Skeletal muscle tissue (tissue), 4 donors: Measurements from ENCODE around the gene WFIKKN1. TPM values are rescaled to one million over a fixed set of nuclear protein-coding genes. Genes with fewer than 3 reads are reported as not detected.

Experiments used
- H3K27ac ChIP-seq: one replicate; pipeline ENCODE4 v1.7.0; 2013; ENCODE audit warnings: mild to moderate bottlenecking, low read depth, low read length, inconsistent platforms
- H3K27me3 ChIP-seq, 3 donors: one replicate each; pipeline ENCODE4 v1.7.0; 2013; ENCODE audit warnings: low read length in 3 of 3; ENCODE audit not compliant: control insufficient read depth in 3 of 3, insufficient read depth in 3 of 3
- H3K36me3 ChIP-seq, 3 donors: one replicate each; pipeline ENCODE4 v1.7.0; 2013; ENCODE audit warnings: low read length in 3 of 3; ENCODE audit not compliant: control insufficient read depth in 3 of 3, insufficient read depth in 3 of 3
- H3K4me1 ChIP-seq, 3 donors: one replicate each; pipeline ENCODE4 v1.7.0; 2013; ENCODE audit warnings: low read length in 3 of 3, mild to moderate bottlenecking in 3 of 3; ENCODE audit not compliant: control insufficient read depth in 3 of 3, insufficient read depth in 3 of 3
- H3K4me3 ChIP-seq, 3 donors: one replicate each; pipeline ENCODE4 v1.7.0; 2013; ENCODE audit warnings: low read length in 3 of 3
- H3K9ac ChIP-seq, 3 donors: one replicate each; pipeline ENCODE4 v1.7.0; 2013; ENCODE audit warnings: low read length in 3 of 3, mild to moderate bottlenecking in 3 of 3, moderate library complexity in 2 of 3, low read depth in 1 of 3
- H3K9me3 ChIP-seq, 3 donors: one replicate each; pipeline ENCODE4 v1.7.0; 2013; ENCODE audit warnings: low read length in 3 of 3; ENCODE audit not compliant: control insufficient read depth in 3 of 3
- total RNA-seq: library from RNA; depleted of rRNA; stranded (reverse); fragments of >200 nt; gene quantifications from one replicate; pipeline ENCODE4 v1.2.3, GENCODE V29; 2014
- donor health status: Osteomylitis.

WFIKKN1 gene
- total RNA-seq, 1 donor from 2014 or later: 0.52 TPM

DNA sequence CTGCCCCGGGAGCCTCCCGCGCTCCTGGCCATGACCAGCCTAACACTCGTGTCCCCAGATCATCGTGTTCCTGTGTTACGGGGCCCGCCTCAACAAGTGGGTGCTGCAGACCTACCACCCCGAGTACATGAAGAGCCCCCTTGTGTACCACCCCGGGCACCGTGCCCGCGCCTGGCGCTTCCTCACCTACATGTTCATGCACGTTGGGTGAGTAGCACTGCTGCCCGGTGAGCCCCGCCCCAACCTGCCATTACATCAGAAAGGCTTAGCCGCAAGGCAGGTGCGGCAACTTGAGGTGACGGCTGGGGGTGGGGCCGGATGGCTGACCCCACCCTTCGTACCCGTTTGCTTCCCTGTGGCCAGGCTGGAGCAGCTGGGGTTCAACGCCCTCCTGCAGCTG lies 46.1 kb downstream of the WFIKKN1 start:
- peaks cover 0 to 16% (median 7%) of the 10 kb centered on the region in 3 donors for H3K27me3 ChIP-seq
- H3K4me1 ChIP-seq: peaks cover 18 to 29% (median 26%) of the 10 kb centered on the region in 3 donors
- no peaks in the 10 kb centered on the region for H3K9me3 ChIP-seq
- no peak overlapping the region for H3K9ac ChIP-seq
- peaks cover 17 to 24% (median 19%) of the 10 kb centered on the region in 3 donors for H3K36me3 ChIP-seq
- H3K4me3 ChIP-seq: no peak overlapping the region
- no peak overlapping the region for H3K27ac ChIP-seq

DNA sequence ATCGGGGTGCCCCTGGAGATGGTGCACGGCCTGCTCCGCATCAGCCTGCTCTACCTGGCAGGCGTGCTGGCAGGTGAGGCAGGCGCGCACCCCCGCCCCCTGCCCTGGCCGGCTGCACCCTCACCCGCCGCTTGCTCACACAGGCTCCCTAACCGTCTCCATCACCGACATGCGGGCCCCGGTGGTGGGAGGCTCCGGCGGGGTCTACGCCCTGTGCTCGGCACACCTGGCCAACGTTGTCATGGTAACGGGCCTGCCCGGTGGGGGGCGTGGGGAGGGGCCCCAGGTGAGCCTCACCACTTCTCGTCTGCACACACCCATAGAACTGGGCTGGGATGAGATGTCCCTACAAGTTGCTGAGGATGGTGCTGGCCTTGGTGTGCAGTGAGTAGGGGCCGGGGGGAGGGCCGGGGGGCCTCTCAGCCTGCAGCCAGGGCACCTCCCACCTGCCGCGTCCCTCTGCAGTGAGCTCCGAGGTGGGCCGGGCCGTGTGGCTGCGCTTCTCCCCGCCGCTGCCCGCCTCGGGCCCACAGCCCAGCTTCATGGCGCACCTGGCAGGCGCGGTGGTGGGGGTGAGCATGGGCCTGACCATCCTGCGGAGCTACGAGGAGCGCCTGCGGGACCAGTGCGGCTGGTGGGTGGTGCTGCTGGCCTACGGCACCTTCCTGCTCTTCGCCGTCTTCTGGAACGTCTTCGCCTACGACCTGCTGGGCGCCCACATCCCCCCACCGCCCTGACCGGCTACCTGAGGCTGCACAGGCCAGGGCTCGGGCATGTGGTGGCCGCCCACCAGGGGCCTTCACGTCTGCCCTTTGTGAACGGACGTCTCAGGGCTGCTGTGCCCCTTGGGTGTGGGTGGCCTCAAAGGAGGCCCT lies 46.8 kb downstream of the WFIKKN1 start:
- H3K4me1 ChIP-seq: peaks cover 24 to 35% (median 32%) of the 10 kb centered on the region in 3 donors
- H3K27me3 ChIP-seq: peaks cover 0 to 16% (median 7%) of the 10 kb centered on the region in 3 donors
- H3K4me3 ChIP-seq: no peak overlapping the region
- H3K9ac ChIP-seq: no peak overlapping the region
- no peaks in the 10 kb centered on the region for H3K9me3 ChIP-seq
- H3K36me3 ChIP-seq: peaks cover 17 to 24% (median 19%) of the 10 kb centered on the region in 3 donors
- H3K27ac ChIP-seq: no peak overlapping the region

DNA sequence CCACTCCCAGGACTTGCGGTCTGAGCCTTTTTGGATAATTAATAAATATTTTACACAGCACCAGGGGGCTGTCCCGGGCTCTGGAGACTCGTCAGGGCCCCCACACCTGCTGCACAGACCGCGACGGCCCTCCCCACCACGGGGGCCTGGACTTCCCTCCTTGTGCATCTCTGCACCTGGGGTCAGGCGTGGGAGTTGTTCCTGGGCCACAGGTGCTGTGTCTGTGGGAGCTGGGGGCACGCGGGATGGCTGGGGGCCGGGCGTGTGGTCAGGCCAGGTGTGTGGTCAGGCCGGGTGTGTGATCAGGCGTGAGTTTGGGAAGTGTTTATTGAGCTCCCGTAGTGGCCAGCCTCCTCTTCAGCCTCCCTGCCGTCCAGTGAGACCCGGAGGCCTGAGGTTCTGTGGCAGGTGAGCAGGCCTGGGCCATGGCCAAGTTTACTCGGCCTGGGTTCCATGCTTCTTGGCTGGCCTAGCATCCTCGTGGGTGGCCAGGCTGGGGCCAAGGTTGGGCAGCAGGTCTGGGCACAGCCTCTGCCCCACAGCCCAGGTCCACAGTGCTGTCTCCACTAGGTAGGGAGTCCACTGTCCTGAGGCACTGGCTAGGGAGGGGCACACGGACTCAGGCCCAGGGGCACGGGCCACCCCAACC lies 47.5 kb downstream of the WFIKKN1 start:
- peaks cover 31 to 43% (median 40%) of the 10 kb centered on the region in 3 donors for H3K4me1 ChIP-seq

GRCh38 chr16:678858-679813 lies 48.4 kb downstream of the WFIKKN1 start:
- Histone ChIP-seq H3K36me3 (peaks cover 16 to 19% (median 18%) of the 10 kb centered on the region in 3 donors), H3K27ac (peak overlapping the region; percentile 71), H3K4me1 (peaks cover 37 to 48% (median 46%) of the 10 kb centered on the region in 3 donors), H3K4me3 (peak overlapping the region; percentile 63 to 70 (median 69)), H3K9ac (peak overlapping the region; percentile 51 to 75 (median 56)), H3K9me3 (no peaks in the 10 kb centered on the region), H3K27me3 (peaks cover 0 to 16% (median 7%) of the 10 kb centered on the region in 3 donors)

More for the DNA sequence above, 47.5 kb downstream of the WFIKKN1 start:
- Histone ChIP-seq H3K9ac (no peak overlapping the region), H3K36me3 (peaks cover 17 to 24% (median 18%) of the 10 kb centered on the region in 3 donors), H3K4me3 (no peak overlapping the region), H3K27ac (no peak overlapping the region), H3K27me3 (peaks cover 0 to 16% (median 7%) of the 10 kb centered on the region in 3 donors), H3K9me3 (no peaks in the 10 kb centered on the region)

DNA sequence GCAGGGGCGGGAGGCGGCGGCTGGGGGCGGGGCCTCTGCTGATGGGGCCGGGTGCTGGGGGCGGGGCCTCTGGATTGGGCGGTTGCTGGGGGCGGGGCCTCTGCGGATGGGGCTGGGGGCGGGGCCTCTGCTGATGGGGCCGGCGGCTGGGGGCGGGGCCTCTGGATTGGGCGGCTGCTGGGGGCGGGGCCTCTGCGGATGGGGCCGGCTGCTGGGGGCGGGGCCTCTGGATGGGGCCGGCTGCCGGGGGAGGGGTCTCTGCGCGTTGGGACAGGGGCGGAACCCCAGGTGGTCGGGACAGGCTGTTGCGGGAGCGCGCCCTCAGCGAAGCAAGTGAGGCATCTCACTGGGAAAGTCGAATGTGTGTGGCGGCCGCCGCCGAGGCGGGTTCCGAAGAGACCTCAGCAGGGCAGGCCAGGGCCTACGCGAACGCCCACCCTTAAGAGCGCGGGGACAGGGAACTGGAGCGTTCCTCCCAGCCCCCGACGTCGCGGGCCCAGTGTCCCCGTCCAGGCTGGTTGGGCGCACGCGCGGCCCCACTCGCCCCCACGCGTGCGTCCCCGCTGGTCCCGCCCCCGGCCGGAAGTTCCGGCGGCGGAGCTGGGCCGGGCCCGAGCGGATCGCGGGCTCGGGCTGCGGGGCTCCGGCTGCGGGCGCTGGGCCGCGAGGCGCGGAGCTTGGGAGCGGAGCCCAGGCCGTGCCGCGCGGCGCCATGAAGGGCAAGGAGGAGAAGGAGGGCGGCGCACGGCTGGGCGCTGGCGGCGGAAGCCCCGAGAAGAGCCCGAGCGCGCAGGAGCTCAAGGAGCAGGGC lies 49.2 kb downstream of the WFIKKN1 start, which contains the start of gene STUB1:
Gene STUB1, plus strand, starts transcription at position 597 of the 811 bp plus-strand sequence. Its CDS starts 116 bp downstream, at position 713.
- Histone ChIP-seq H3K36me3 (peaks cover 16 to 19% (median 18%) of the 10 kb centered on the region in 3 donors), H3K9me3 (no peaks in the 10 kb centered on the region), H3K27me3 (peaks cover 0 to 13% (median 3%) of the 10 kb centered on the region in 3 donors), H3K4me3 (peak within 1 kb of the TSS; percentile 81 to 86 (median 85)), H3K4me1 (peaks cover 43 to 51% (median 48%) of the 10 kb centered on the region in 3 donors), H3K27ac (peak within 1 kb of the TSS; percentile 79), H3K9ac (peak within 1 kb of the TSS; percentile 86 to 93 (median 88))

DNA sequence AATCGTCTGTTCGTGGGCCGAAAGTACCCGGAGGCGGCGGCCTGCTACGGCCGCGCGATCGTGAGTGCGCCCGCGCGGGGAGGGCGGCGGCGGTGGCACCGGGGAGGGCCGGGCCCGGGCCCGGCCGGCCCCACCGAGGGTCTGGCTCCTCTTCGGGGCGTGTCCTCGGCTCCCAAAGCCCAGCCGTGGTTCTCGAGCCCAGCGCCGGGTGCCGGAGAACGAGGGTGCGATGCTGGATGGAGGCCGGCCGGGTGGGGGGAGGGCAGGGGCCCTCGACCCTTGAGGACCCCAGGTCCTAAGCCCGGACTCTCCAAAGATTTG lies 49.8 kb downstream of the WFIKKN1 start:
- H3K27me3 ChIP-seq: peaks cover 0 to 9% (median 0%) of the 10 kb centered on the region in 3 donors
- peak overlapping the region; percentile 86 to 93 (median 88) for H3K9ac ChIP-seq
- peaks cover 16 to 23% (median 22%) of the 10 kb centered on the region in 3 donors for H3K36me3 ChIP-seq
- peaks cover 43 to 52% (median 50%) of the 10 kb centered on the region in 3 donors for H3K4me1 ChIP-seq
- H3K9me3 ChIP-seq: no peaks in the 10 kb centered on the region
- H3K4me3 ChIP-seq: peak overlapping the region; percentile 81 to 86 (median 85)
- peak overlapping the region; percentile 79 for H3K27ac ChIP-seq

GRCh38 chr16:680967-681745 lies 50.4 kb downstream of the WFIKKN1 start:
- H3K27ac ChIP-seq: peak overlapping the region; percentile 79
- H3K9me3 ChIP-seq: no peaks in the 10 kb centered on the region
- H3K4me1 ChIP-seq: peaks cover 47 to 55% (median 50%) of the 10 kb centered on the region in 3 donors
- peaks cover 0 to 7% (median 0%) of the 10 kb centered on the region in 3 donors for H3K27me3 ChIP-seq
- peak overlapping the region; percentile 81 to 86 (median 85) for H3K4me3 ChIP-seq
- H3K36me3 ChIP-seq: peaks cover 16 to 23% (median 22%) of the 10 kb centered on the region in 3 donors
- H3K9ac ChIP-seq: peak overlapping the region; percentile 86 to 93 (median 88)

DNA sequence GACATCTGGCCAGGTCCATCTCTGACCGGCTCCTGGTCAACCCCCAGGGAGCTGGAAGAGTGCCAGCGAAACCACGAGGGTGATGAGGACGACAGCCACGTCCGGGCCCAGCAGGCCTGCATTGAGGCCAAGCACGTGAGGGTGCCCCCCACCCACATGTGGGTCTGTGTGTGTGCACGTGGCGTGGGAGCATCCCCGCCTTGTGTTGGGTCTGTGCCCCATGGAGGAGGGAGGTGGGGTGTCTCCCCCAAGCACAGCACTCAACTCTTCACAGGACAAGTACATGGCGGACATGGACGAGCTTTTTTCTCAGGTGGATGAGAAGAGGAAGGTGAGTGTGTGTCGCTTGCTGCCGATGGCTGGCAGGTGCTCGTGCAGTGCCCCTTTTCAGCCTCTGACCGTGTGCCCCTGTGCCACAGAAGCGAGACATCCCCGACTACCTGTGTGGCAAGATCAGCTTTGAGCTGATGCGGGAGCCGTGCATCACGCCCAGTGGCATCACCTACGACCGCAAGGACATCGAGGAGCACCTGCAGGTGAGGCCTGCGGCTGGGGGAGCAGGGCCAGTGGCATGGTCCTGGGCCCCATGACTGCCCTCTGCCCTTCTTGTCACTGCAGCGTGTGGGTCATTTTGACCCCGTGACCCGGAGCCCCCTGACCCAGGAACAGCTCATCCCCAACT lies 51.1 kb downstream of the WFIKKN1 start:
- Histone ChIP-seq H3K27ac (no peak overlapping the region), H3K4me3 (peak overlapping the region; percentile 10 to 86 (median 85)), H3K4me1 (peaks cover 48 to 60% (median 50%) of the 10 kb centered on the region in 3 donors), H3K9me3 (no peaks in the 10 kb centered on the region), H3K9ac (peak overlapping the region in 1 of 3 donors; percentile 93), H3K36me3 (peaks cover 16 to 27% (median 26%) of the 10 kb centered on the region in 3 donors), H3K27me3 (peaks cover 0 to 4% (median 0%) of the 10 kb centered on the region in 3 donors)
